H9 (cell line): Measurements from ENCODE around the gene ALDH3A2. TPM values are rescaled to one million over a fixed set of nuclear protein-coding genes. Genes with fewer than 3 reads are reported as not detected.

Source experiments
- DNase-seq: peaks from one replicate; pipeline ENCODE4 v3.0.0-alpha.2; 2017
- H2AFZ ChIP-seq: one replicate; pipeline ENCODE4 v1.6.1; 2013; ENCODE audit warnings: mild to moderate bottlenecking, low read length, control low read depth, moderate library complexity
- H2AK5ac ChIP-seq: 2 replicates; pipeline ENCODE4 v1.6.1; 2013; ENCODE audit warnings: low read length, control low read depth, mixed read lengths; ENCODE audit not compliant: insufficient read length
- H2BK120ac ChIP-seq: one replicate; pipeline ENCODE4 v1.6.1; 2013; ENCODE audit warnings: low read depth, mild to moderate bottlenecking, low read length, control low read depth, inconsistent platforms; ENCODE audit not compliant: poor library complexity, severe bottlenecking
- H2BK12ac ChIP-seq: 2 replicates; pipeline ENCODE4 v1.6.1; 2013; ENCODE audit warnings: low read length, control low read depth, mixed read lengths, low read depth; ENCODE audit not compliant: insufficient read length
- H2BK15ac ChIP-seq: 2 replicates; pipeline ENCODE4 v1.6.1; 2013; ENCODE audit warnings: low read depth, low read length, control low read depth
- H2BK20ac ChIP-seq: one replicate; pipeline ENCODE4 v1.6.1; 2013; ENCODE audit warnings: low read depth, mild to moderate bottlenecking, low read length, control low read depth, inconsistent platforms; ENCODE audit not compliant: poor library complexity, severe bottlenecking
- H2BK5ac ChIP-seq: 2 replicates; pipeline ENCODE4 v1.6.1; 2013; ENCODE audit warnings: low read length, control low read depth, mixed read lengths; ENCODE audit not compliant: insufficient read length
- H3K14ac ChIP-seq: 2 replicates; pipeline ENCODE4 v1.6.1; 2013; ENCODE audit warnings: low read length, control low read depth; ENCODE audit not compliant: insufficient read depth
- H3K18ac ChIP-seq: 2 replicates; pipeline ENCODE4 v1.6.1; 2013; ENCODE audit warnings: low read depth, mild to moderate bottlenecking, mixed read lengths, low read length, control low read depth; ENCODE audit not compliant: insufficient read length
- H3K23ac ChIP-seq: 2 replicates; pipeline ENCODE4 v1.6.1; 2013; ENCODE audit warnings: low read length, control low read depth, mixed read lengths, low read depth; ENCODE audit not compliant: insufficient read length
- H3K23me2 ChIP-seq: 2 replicates; pipeline ENCODE4 v1.6.1; 2013; ENCODE audit warnings: low read depth, mild to moderate bottlenecking, mixed read lengths, low read length, control low read depth; ENCODE audit not compliant: insufficient read length, poor library complexity, severe bottlenecking
- H3K27ac ChIP-seq: 2 replicates; pipeline ENCODE4 v1.5.1; 2013; ENCODE audit warnings: low read length, control low read depth, mixed read lengths, low read depth; ENCODE audit not compliant: insufficient read length
- H3K27me3 ChIP-seq: 2 replicates; pipeline ENCODE4 v1.6.1; 2013; ENCODE audit warnings: low read length, control low read depth, inconsistent platforms; ENCODE audit not compliant: insufficient read depth
- H3K4ac ChIP-seq: 2 replicates; pipeline ENCODE4 v1.6.1; 2013; ENCODE audit warnings: low read depth, mild to moderate bottlenecking, control low read depth, inconsistent platforms, low read length, moderate library complexity
- H3K4me1 ChIP-seq: 2 replicates; pipeline ENCODE4 v1.6.1; 2013; ENCODE audit warnings: low read length, control low read depth, inconsistent platforms; ENCODE audit not compliant: insufficient read depth
- H3K4me2 ChIP-seq: 2 replicates; pipeline ENCODE4 v1.6.1; 2013; ENCODE audit warnings: low read length, control low read depth, mixed read lengths; ENCODE audit not compliant: insufficient read length, insufficient read depth
- H3K56ac ChIP-seq: 2 replicates; pipeline ENCODE4 v1.6.1; 2013; ENCODE audit warnings: low read depth, mild to moderate bottlenecking, mixed read lengths, low read length, control low read depth; ENCODE audit not compliant: insufficient read length
- H3K79me1 ChIP-seq: 2 replicates; pipeline ENCODE4 v1.6.1; 2013; ENCODE audit warnings: low read depth, mild to moderate bottlenecking, moderate library complexity, low read length, control low read depth, inconsistent platforms; ENCODE audit not compliant: insufficient read depth, poor library complexity, severe bottlenecking
- H3K79me2 ChIP-seq: 2 replicates; pipeline ENCODE4 v1.6.1; 2013; ENCODE audit warnings: low read length, control low read depth, inconsistent platforms; ENCODE audit not compliant: insufficient read depth
- H3K9ac ChIP-seq: 2 replicates; pipeline ENCODE4 v1.6.1; 2013; ENCODE audit warnings: low read length, control low read depth, mixed read lengths; ENCODE audit not compliant: insufficient read length; ENCODE audit errors: extremely low read depth
- H3K9me3 ChIP-seq: one replicate; pipeline ENCODE4 v1.6.1; 2013; ENCODE audit warnings: low read depth, low read length, inconsistent platforms; ENCODE audit not compliant: control insufficient read depth
- H3T11ph ChIP-seq: one replicate; pipeline ENCODE4 v1.6.1; 2013; ENCODE audit warnings: mild to moderate bottlenecking, low read length, control low read depth, inconsistent platforms
- H4K20me1 ChIP-seq: one replicate; pipeline ENCODE4 v1.6.1; 2013; ENCODE audit not compliant: control insufficient read depth, insufficient read length, insufficient read depth
- H4K5ac ChIP-seq: 2 replicates; pipeline ENCODE4 v1.6.1; 2013; ENCODE audit warnings: low read depth, mild to moderate bottlenecking, mixed read lengths, low read length, control low read depth; ENCODE audit not compliant: insufficient read length
- H4K8ac ChIP-seq: replicated peaks from 2 replicates; pipeline ENCODE4 v1.6.1; 2013; ENCODE audit warnings: low read length, control low read depth, mixed read lengths, low read depth; ENCODE audit not compliant: insufficient read length
- H4K91ac ChIP-seq: 2 replicates; pipeline ENCODE4 v1.6.1; 2013; ENCODE audit warnings: low read depth, mild to moderate bottlenecking, moderate library complexity, mixed read lengths, low read length, control low read depth; ENCODE audit not compliant: insufficient read length
- H3K27ac Mint-ChIP-seq, 3 experiments: 2 replicates in 2 of 3; 3 replicates in 1 of 3; pipeline ENCODE4 v1.8.0; 2020 to 2021; ENCODE audit warnings: mixed read lengths in 3 of 3, mild to moderate bottlenecking in 1 of 3, moderate library complexity in 1 of 3
- H3K27me3 Mint-ChIP-seq: 2 replicates; pipeline ENCODE4 v1.8.0; 2021; ENCODE audit warnings: low read depth, mild to moderate bottlenecking, moderate library complexity, mixed read lengths
- H3K36me3 Mint-ChIP-seq, 3 experiments: 2 replicates in 2 of 3; 3 replicates in 1 of 3; pipeline ENCODE4 v1.8.0; 2020 to 2021; ENCODE audit warnings: low read depth in 3 of 3, mixed read lengths in 3 of 3; ENCODE audit not compliant: insufficient read depth in 1 of 3
- H3K4me1 Mint-ChIP-seq, 2 experiments: 2 replicates each; pipeline ENCODE4 v1.8.0; 2020; ENCODE audit warnings: mixed read lengths in 2 of 2
- H3K4me3 Mint-ChIP-seq, 2 experiments: 2 replicates in 1 of 2; 3 replicates in 1 of 2; pipeline ENCODE4 v1.8.0; 2020 to 2021; ENCODE audit warnings: mild to moderate bottlenecking in 2 of 2, mixed read lengths in 2 of 2, moderate library complexity in 1 of 2
- H3K9me3 Mint-ChIP-seq, 2 experiments: 2 replicates in 1 of 2; 3 replicates in 1 of 2; pipeline ENCODE4 v1.8.0; 2020; ENCODE audit warnings: mild to moderate bottlenecking in 2 of 2, mixed read lengths in 2 of 2, moderate library complexity in 1 of 2
- WGBS: extraction: QIAGEN DNeasy Blood & Tissue Kit; methylation state at CpG from one replicate; pipeline ENCODE4 v1.1.7; 2013; ENCODE audit warnings: missing lambda C conversion rate, low lambda C conversion rate, mixed read lengths; ENCODE audit not compliant: insufficient read length; ENCODE audit errors: extremely low coverage; 5-methylcytosine and 5-hydroxymethylcytosine counted together
- total RNA-seq: library from RNA; stranded (reverse); gene quantifications from 2 replicates; pipeline ENCODE4 v1.2.1, GENCODE V29; 2021
- TF ChIP-seq, protein P1 (sequence below): fragments of 200-600 bp; sonication (generic); conservative IDR thresholded peaks from 3 replicates; pipeline ENCODE4 v1.8.0; 2021; ENCODE audit warnings: antibody characterized with exemption, mild to moderate bottlenecking

Gene ALDH3A2
- total RNA-seq, 1 experiment from 2014 or later, result 100 TPM

DNA sequence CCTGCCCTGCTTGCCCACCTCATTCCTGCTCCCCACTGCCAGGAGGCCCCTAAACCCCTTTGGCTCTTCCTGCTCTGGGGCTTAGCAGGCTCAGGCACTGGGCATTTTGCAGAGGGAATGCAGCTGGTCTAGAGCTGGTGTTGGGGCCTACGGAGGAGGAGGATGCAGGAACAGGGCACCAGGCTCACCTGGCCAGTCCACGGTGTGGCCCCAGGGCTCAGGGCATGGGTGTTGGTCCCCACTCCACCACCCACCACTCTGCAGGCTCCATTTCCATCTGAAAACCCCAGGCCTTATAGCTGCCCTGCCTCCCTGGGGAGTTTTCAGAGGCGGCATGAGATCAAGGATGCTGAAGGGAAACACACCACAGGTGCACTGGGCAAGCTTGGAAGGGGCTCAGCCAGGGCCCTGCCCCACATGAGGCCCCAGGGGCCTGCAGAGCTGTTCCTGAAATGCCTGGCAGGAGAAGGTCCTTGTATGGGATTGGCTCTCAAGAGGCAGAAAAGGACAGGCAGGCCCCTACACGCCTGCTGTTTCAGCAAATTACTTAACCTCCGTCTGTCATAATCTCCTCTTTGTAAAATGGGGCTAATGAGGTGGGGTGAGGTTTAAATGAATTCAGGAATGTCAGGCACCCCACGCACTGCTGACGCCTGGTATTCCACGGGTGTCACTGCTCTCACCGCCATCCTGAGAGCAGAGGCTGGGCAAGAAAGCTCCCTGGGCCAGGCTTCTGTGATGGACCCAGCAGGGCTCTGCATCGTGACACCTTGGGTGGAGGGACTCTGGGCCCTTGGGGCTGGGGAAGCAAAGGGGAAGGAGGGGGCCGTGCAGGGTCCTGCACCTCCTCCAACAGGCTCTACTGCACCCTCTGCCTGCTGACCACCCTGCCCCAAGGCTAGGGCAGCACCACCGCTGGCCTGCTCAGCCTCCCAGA, 58.5 kb downstream of the ALDH3A2 start:
- Histone ChIP-seq H2BK5ac (no peak overlapping the region), H2BK12ac (no peak overlapping the region), H2BK15ac (no peak overlapping the region), H4K8ac (no peak overlapping the region), H3K9me3 (no peaks in the 10 kb centered on the region), H3T11ph (no peak overlapping the region), H2BK120ac (no peak overlapping the region), H3K4me1 (no peaks in the 10 kb centered on the region; the same call in 1 of the 2 replicates), H4K91ac (no peak overlapping the region), H4K5ac (no peak overlapping the region), H3K4me2 (no peak overlapping the region), H3K23ac (no peak overlapping the region), H3K4ac (no peak overlapping the region), H3K18ac (no peak overlapping the region), H3K27ac (no peak overlapping the region), H2BK20ac (no peak overlapping the region), H2AK5ac (no peak overlapping the region), H3K79me2 (no peaks in the 10 kb centered on the region), H3K14ac (no peak overlapping the region), H3K9ac (no peak overlapping the region), H3K56ac (no peak overlapping the region), H3K23me2 (no peaks in the 10 kb centered on the region), H3K79me1 (no peaks in the 10 kb centered on the region), H4K20me1 (no peaks in the 10 kb centered on the region), H2AFZ (no peak overlapping the region), H3K27me3 (no peaks in the 10 kb centered on the region)
- Mint-ChIP-seq H3K9me3 (no peaks in the 10 kb centered on the region), H3K36me3 (no peaks in the 10 kb centered on the region), H3K4me1 (peaks cover 32 to 42% of the 10 kb centered on the region in 2 experiments), H3K4me3 (no peak overlapping the region), H3K27ac (peak overlapping the region in 1 of 3 experiments; percentile 18; a peak in 1 of 7 replicates), H3K27me3 (no peaks in the 10 kb centered on the region)
- TF ChIP-seq, protein P1, sequence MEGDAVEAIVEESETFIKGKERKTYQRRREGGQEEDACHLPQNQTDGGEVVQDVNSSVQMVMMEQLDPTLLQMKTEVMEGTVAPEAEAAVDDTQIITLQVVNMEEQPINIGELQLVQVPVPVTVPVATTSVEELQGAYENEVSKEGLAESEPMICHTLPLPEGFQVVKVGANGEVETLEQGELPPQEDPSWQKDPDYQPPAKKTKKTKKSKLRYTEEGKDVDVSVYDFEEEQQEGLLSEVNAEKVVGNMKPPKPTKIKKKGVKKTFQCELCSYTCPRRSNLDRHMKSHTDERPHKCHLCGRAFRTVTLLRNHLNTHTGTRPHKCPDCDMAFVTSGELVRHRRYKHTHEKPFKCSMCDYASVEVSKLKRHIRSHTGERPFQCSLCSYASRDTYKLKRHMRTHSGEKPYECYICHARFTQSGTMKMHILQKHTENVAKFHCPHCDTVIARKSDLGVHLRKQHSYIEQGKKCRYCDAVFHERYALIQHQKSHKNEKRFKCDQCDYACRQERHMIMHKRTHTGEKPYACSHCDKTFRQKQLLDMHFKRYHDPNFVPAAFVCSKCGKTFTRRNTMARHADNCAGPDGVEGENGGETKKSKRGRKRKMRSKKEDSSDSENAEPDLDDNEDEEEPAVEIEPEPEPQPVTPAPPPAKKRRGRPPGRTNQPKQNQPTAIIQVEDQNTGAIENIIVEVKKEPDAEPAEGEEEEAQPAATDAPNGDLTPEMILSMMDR, result no peak
- peak; percentile 30 for DNase-seq
- WGBS, result no CpG with 5 or more reads among the region's 12 CpGs
